IPS-18c (cell line): Measurements from ENCODE around the gene IGFALS.

Experiments used
- H3K4me3 ChIP-seq: 2 replicates; pipeline ENCODE4 v1.7.0; 2013; ENCODE audit warnings: low read depth, mild to moderate bottlenecking, low read length, moderate library complexity; ENCODE audit not compliant: insufficient read depth
- H3K9me3 ChIP-seq: one replicate; pipeline ENCODE4 v1.6.1; 2013; ENCODE audit warnings: mild to moderate bottlenecking, low read length, moderate library complexity; ENCODE audit not compliant: control insufficient read depth, insufficient read depth

IGFALS gene

GRCh38 chr16:1745900-1746692, 47.4 kb downstream of the IGFALS start:
- H3K9me3 ChIP-seq: no peaks in the 10 kb centered on the region
- H3K4me3 ChIP-seq: no peak overlapping the region

GRCh38 chr16:1745181-1745899, 48.2 kb downstream of the IGFALS start:
- no peaks in the 10 kb centered on the region for H3K9me3 ChIP-seq
- no peak overlapping the region for H3K4me3 ChIP-seq

GRCh38 chr16:1744338-1744840, 49.1 kb downstream of the IGFALS start:
- no peaks in the 10 kb centered on the region for H3K9me3 ChIP-seq
- no peak overlapping the region for H3K4me3 ChIP-seq

- no peak overlapping the region; the same call in 1 of the 2 replicates for H3K4me3 ChIP-seq
Measured at GRCh38 chr16:1743376-1744337, 49.8 kb downstream of the IGFALS start.

GRCh38 chr16:1741553-1742165, 51.8 kb downstream of the IGFALS start:
- Histone ChIP-seq H3K9me3 (peaks cover 17% of the 10 kb centered on the region), H3K4me3 (no peak overlapping the region)

More at GRCh38 chr16:1743376-1744337, 49.8 kb downstream of the IGFALS start:
- peaks cover under 1% of the 10 kb centered on the region for H3K9me3 ChIP-seq

- H3K4me3 ChIP-seq: no peak overlapping the region
- peaks cover 22% of the 10 kb centered on the region for H3K9me3 ChIP-seq
Measured at GRCh38 chr16:1740781-1741490, 52.6 kb downstream of the IGFALS start.
